Ammon's horn (tissue), 1 donor: ENCODE measurements around the gene HIP1.
A peak's percentile ranks its signal among the peaks of the same experiment; 100 is the strongest.
"Not testable (repeated sequence)": the region's sequence is repeated elsewhere in the genome, so short reads cannot be mapped to it uniquely, and the experiment has no call there.

Experiments used
- DNase-seq: peaks from one replicate; pipeline ENCODE4 v3.0.0-alpha.2; 2016; ENCODE audit warnings: low spot score

Gene HIP1

DNA sequence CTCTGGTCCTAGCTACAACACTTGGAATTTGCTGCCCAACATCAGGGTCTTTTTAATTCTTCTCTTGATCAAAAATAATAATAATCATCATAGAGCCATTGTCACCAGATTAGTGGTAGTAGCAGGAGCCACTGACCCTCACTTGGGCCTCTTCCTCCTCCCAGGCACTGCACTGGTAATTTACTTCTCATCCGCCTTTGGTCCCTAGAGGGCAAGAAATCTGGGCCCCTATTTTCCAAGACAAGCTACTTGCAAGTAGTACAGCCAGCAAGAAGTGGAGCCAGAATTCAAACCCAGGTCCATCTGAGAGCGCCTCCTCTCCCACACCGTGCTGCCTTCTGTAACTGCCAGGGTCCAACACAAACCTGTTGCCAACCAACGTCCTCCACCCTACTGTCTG lies 125.4 kb downstream of the HIP1 start:
- no peak for DNase-seq

DNA sequence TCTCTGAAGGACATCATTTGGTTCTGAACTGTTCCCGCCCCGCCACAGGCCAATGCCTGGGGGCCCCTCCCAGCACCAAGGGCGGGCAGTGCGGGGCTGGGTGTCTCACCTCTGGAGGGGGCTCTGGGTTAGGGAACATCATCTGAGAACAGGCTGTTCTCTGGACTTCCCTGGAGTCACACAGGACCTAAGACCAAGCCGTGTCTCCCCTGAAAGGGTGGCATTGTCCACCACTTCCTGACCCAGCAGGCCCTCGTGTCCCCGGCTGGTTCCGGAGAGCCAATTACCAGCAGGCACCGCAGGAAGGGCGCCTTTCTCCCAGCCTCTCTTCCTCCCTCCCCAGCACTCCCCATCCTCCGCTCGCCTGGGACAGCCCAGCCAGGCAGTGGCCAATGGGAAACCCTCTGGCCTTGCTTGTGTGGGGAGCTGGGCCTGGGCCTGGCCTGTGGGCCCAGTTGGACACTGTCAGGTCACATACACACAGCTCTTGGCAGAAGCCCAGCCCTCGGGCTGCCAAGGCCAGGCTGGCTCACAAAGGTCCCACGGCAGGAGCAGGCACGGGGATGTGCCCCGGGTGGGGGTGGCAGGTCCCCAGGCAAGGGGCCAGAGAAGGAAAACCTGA lies 127.1 kb downstream of the HIP1 start:
- peak; percentile 98 for DNase-seq

- not testable (repeated sequence) for DNase-seq
These were observed 129.3 kb downstream of the HIP1 start for GRCh38 chr7:75609416-75609815.

- no peak for DNase-seq
These were observed 130.2 kb downstream of the HIP1 start for GRCh38 chr7:75608451-75609122.

- no peak for DNase-seq
These were observed 134.3 kb downstream of the HIP1 start for GRCh38 chr7:75604408-75604807.

DNA sequence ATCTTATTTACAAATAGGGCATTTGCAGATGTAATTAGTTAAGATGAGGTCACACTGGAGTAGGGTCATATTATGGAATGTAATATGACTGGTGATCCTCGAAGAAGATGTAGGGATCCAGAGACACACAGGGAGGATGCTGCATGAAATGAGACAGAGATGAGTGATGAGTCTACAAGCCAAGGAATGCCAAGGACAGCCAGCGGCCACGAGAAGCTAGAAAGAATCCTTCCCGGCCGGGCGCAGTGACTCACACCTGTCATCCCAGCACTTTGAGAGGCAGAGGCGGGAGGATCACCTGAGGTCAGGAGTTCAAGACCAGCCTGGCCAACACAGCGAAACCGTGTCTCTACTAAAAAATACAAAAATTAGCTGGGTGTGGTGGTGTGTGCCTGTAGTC lies 135.9 kb downstream of the HIP1 start:
- DNase-seq: not testable (repeated sequence)

- no peak for DNase-seq
These were observed 137.2 kb downstream of the HIP1 start for GRCh38 chr7:75601539-75601938.

GRCh38 chr7:75600748-75601147 lies 138.0 kb downstream of the HIP1 start:
- DNase-seq: not testable (repeated sequence)

- peak; percentile 98 for DNase-seq
These were observed 139.4 kb downstream of the HIP1 start for GRCh38 chr7:75599244-75599781.

DNA sequence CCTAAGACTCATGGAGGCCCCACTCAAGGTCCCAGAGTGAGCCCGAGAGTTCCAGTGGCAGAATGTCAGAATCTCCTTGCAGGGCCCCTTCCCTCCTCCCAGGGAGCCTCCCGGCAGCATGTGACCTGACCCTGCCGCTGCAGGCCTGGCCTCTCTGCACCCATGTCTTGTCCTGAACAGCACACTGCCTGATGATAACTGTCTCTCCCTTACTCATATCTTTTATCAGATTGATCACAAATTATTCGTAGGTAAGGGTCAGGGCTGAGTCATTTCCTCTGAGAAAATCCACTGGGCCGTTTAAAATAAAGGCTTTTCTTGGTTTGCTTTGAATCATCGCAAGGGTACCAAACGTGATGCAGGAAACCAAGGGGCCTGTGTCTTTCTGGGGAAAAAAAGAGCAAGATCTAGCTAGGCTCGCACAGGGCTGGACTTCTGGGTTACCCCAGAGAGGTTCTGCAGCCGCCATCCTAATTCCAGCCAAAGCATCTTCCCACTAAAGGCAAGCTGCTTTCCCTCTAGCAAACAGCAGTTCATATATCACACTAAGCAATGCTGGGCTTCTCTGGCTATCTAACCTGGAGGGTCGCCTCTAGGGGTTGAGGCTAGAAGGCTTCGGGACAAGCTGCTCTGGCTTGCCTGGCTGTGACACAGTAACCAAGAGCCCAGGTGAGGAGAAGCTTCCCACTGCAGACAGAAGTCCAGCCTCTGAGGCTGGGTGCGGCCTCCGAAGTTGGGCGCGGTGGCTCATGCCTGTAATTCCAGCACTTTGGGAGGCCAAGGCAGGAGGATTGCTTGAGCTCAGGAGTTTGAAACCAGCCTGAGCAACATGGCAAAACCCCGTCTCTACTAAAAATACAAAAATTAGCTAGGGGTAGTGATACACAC lies 141.8 kb downstream of the HIP1 start:
- no peak for DNase-seq

GRCh38 chr7:75595766-75596165 lies 143.0 kb downstream of the HIP1 start:
- no peak for DNase-seq

DNA sequence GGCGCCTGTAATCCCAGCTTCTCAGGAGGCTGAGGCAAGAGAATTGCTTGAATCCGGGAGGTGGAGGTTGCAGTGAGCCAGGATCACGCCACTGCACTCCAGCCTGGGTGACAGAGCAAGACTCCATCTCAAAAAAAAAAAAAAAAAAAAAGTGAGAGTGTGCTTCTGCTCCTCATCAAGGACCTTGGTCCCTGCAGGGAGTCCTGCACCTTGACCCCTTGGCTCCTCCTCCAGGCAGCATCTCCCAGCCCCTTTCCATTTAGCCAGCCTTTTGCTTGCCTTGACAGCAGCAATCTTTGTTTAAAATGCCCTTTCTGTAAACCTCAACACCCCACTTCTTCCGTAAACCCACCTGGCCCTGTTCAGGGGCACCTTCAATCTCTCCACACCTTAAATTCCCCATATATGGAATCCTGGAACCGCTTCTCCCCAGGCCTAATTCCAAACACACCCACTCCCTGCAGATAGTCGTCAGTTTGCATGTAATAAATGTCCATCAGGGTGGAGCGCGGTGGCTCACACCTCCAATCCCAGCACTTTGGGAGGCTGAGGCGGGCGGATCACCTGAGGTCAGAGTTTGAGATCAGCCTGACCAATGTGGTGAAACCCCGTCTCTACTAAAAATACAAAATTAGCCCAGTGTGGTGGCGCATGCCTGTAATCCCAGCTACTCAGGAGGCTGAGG lies 145.1 kb downstream of the HIP1 start:
- not testable (repeated sequence) for DNase-seq

DNA sequence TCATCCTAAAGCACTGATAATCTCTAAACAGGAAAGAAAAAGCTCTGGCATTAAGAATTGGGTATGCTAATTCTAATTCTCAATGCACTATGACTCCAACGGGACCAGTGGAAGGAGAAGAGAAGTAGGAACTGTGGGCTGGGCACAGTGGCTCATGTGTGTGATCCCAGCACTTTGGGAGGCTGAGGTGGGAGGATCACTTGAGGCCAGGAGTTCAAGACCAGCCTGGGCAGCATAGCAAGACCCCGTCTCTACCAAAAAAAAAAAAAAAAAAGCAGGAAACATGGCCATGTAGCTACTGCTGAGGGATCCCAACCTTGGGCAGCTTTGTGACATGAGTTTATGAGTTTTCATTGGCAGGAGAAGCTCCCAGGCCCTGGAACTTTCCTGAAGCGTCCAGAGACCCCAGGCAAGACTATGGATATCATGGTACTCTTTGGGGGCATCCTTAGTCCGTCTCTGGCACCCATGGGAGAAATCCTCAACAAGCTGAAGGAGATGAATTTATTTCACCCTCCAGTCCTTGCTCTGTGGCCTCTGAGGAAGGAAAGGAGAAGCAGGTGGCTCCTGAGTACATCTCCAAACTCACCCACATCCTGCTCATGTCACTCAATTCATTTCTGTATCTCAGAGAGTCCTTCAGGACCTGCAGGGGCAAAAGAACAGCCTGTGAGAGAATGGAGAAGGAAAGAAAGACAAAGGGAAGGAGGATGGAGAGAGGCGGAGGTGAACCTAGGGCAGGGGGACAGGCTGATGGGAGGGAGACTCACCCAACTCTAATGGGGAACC lies 147.1 kb downstream of the HIP1 start:
- no peak for DNase-seq

DNA sequence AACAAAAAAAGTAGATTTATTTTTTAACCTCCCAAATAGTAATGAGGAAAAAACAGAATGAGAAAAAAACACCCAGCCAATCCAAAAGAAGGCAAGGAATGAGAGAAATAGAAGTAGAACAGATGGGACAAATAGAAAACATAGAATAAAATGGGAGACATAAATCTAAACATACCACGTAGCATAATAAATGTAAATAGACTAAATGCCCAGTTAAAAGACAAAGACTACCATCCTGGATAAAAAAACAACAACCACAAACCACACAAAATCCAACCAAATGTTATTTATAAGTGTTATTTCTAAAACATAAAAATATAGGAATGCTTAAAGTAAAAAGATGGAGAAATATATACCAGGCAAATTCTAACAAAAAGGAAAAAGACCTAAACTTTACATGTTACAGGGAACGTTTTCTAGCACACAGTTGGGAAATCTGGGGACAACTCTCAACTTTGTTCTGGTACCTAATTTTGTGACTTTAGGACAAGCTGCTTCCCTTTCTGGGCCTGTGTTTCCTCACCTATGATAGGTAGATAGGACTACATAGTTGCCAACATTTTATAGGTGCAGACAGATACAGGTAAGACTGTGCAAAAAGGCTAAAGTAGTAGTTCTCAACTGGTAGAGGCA lies 148.3 kb downstream of the HIP1 start:
- DNase-seq: no peak

DNA sequence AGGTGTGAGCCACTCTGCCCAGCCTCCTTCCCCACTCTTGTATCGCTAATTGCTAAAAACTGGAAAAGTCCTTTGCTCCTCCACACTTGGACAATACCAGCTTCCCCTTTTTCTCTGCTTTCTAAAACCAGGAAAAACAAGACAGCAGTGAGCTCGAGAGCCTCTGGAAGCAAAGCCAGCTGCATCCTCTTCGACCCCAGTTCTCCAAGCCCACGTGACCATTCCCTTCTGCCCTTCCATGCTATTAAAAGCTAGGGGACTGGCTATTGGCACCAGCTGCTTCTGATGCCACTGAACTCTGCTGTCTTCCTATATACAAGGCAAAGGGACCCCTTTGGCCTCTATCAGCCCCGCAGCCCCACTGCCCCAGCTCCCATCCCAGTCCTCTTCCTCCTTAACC lies 154.4 kb downstream of the HIP1 start:
- DNase-seq: no peak

DNA sequence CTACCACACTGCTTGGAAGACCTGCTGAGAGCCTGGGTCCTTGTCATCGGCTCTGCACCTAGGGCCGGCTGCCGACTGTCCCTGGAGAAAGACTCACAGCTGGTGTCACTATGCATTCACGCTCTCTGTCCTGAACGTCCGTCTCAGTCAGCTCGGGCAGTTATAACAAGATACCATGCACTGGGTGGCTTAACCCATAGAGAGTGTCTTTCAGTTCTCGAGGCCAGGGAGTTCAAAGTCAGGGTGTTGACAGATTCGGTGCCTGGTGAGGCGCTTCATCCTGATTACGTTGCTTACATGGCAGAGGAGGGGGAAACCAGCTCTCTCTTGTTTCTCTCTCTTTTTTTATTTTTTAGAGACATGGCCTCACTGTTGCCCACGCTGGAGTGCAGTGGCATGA lies 155.5 kb downstream of the HIP1 start:
- DNase-seq: no peak

GRCh38 chr7:75579899-75580298 lies 158.8 kb downstream of the HIP1 start:
- no peak for DNase-seq

GRCh38 chr7:75578081-75578480 lies 160.7 kb downstream of the HIP1 start:
- no peak for DNase-seq

DNA sequence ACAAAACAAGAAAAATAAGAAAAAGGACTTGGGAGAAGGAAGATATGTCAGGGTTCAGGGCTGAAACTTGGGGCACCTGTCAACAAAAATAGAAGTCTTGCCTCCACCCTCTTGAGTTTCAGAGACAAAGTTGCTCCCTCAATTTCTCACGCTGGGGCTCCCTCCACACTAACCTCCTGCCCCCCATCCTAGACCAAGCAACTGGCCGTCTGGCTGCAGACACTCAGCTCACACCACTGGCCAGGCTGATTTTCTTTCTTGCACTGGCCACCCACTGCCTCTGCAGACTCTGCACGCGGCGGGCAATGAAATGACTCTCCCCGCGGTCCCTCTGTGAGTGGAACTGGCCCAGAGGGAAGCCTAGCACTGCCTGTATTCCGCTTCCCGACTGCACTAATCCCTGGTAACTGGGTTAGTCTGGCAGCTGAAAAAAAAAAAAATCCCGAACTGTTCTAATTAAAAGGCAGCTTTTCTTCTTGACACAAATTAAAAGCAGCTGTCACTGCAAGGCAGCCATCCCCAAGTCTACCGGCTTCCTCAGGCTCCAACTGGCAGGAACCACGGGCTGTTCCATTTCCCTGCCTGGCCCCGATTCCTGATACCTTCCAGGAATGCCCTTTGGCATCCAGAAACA lies 163.1 kb downstream of the HIP1 start:
- peak; percentile 14 for DNase-seq

DNA sequence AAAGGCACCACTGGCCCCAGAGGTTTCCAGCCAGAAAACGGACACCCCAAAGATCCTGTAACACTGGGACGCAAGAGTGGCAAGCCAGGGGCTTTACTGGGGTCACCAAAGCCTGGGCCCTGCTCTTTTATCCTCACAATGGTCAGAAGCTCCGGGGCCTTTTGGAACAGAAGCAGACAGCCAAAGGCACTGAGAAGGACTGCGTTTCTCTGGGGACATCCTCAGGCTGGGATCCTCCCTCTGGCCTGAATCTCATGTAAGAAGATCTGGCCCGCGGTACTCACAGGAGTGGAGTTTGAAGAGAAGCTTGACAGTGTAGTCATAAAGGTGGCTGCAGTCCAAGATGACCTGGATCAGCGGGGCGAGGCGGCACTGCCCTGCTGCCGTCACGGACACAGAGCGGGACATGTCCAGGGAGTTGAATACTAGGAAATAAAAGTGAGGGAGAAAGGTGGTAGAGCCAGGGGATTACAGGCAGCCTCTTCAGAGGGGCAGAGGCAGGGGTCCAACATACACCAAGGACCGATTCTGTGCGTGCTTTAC lies 165.2 kb downstream of the HIP1 start:
- no peak for DNase-seq
